ENCODE measurements around the gene NPHS1.

The NPHS1 gene

GRCh38 chr19:35882114-35882832 lies 30.0 kb upstream of the NPHS1 start (continued):
- TF ChIP-seq MYNN (tag by site-specific recombination; IDR thresholded peaks at IDR 0.05; ENCODE audit: borderline replicate concordance) (peak; percentile 85; the same call in 1 of the 2 replicates), BCL11A (tag by site-specific recombination; IDR thresholded peaks at IDR 0.05; ENCODE audit: low read depth) (peak; percentile 78; the same call in 1 of the 2 replicates), TSHZ1 (tag by site-specific recombination; IDR thresholded peaks at IDR 0.05; ENCODE audit: borderline replicate concordance) (peak; percentile 86; the same call in 1 of the 2 replicates), SCRT2 (tag by site-specific recombination; IDR thresholded peaks at IDR 0.05) (peak; percentile 94), ZNF114 (tag by site-specific recombination; IDR thresholded peaks at IDR 0.05) (no peak), ZNF660 (tag by site-specific recombination; IDR thresholded peaks at IDR 0.05) (peak; percentile 67; the same call in 1 of the 2 replicates), ZNF140 (tag by site-specific recombination; IDR thresholded peaks at IDR 0.05) (peak; percentile 100), ATF2 (tag by site-specific recombination; IDR thresholded peaks at IDR 0.05; ENCODE audit: low read depth) (no peak), ZNF433 (tag by site-specific recombination; IDR thresholded peaks at IDR 0.05; ENCODE audit: low read depth) (peak; percentile 100), TRIM28 (IDR thresholded peaks at IDR 0.05; ENCODE audit: borderline replicate concordance, low read length) (no peak), AEBP2 (tag by site-specific recombination; IDR thresholded peaks at IDR 0.05; ENCODE audit: borderline replicate concordance) (peak; percentile 100), ZSCAN16 (tag by site-specific recombination; IDR thresholded peaks at IDR 0.05) (peak; percentile 53; the same call in 1 of the 2 replicates), ZNF366 (tag by site-specific recombination; conservative IDR thresholded peaks at IDR 0.05) (peak; percentile 89), RBAK (tag by site-specific recombination; IDR thresholded peaks at IDR 0.05) (peak; percentile 95), ZNF280C (tag by site-specific recombination; IDR thresholded peaks at IDR 0.05) (no peak), ZNF391 (tag by site-specific recombination; IDR thresholded peaks at IDR 0.05; ENCODE audit: borderline replicate concordance, low read depth) (no peak), SCRT1 (tag by site-specific recombination; IDR thresholded peaks at IDR 0.05; ENCODE audit: borderline replicate concordance) (0 out of 2 replicates have a peak, but pooled peaks have one; percentile 64)
- TF ChIP-seq, protein P1, sequence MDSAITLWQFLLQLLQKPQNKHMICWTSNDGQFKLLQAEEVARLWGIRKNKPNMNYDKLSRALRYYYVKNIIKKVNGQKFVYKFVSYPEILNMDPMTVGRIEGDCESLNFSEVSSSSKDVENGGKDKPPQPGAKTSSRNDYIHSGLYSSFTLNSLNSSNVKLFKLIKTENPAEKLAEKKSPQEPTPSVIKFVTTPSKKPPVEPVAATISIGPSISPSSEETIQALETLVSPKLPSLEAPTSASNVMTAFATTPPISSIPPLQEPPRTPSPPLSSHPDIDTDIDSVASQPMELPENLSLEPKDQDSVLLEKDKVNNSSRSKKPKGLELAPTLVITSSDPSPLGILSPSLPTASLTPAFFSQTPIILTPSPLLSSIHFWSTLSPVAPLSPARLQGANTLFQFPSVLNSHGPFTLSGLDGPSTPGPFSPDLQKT (IDR thresholded peaks at IDR 0.05; ENCODE audit: borderline replicate concordance, low read depth, low read length): no peak
- TF ChIP-seq, protein P2, sequence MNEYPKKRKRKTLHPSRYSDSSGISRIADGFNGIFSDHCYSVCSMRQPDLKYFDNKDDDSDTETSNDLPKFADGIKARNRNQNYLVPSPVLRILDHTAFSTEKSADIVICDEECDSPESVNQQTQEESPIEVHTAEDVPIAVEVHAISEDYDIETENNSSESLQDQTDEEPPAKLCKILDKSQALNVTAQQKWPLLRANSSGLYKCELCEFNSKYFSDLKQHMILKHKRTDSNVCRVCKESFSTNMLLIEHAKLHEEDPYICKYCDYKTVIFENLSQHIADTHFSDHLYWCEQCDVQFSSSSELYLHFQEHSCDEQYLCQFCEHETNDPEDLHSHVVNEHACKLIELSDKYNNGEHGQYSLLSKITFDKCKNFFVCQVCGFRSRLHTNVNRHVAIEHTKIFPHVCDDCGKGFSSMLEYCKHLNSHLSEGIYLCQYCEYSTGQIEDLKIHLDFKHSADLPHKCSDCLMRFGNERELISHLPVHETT (tag by site-specific recombination; IDR thresholded peaks at IDR 0.05): peak; percentile 98
- TF ChIP-seq, protein P3, sequence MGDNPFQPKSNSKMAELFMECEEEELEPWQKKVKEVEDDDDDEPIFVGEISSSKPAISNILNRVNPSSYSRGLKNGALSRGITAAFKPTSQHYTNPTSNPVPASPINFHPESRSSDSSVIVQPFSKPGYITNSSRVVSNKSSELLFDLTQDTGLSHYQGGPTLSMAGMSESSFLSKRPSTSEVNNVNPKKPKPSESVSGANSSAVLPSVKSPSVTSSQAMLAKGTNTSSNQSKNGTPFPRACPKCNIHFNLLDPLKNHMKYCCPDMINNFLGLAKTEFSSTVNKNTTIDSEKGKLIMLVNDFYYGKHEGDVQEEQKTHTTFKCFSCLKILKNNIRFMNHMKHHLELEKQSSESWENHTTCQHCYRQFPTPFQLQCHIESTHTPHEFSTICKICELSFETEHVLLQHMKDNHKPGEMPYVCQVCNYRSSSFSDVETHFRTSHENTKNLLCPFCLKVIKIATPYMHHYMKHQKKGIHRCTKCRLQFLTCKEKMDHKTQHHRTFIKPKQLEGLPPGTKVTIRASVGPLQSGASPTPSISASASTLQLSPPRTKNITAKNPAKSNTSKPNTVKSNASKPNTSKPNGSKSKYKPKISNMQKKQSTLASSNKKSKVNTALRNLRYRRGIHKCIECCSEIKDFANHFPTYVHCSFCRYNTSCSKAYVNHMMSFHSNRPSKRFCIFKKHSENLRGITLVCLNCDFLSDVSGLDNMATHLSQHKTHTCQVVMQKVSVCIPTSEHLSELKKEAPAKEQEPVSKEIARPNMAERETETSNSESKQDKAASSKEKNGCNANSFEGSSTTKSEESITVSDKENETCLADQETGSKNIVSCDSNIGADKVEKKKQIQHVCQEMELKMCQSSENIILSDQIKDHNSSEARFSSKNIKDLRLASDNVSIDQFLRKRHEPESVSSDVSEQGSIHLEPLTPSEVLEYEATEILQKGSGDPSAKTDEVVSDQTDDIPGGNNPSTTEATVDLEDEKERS (tag by site-specific recombination; IDR thresholded peaks at IDR 0.05): peak; percentile 40; the same call in 1 of the 2 replicates
- TF ChIP-seq, protein P4, sequence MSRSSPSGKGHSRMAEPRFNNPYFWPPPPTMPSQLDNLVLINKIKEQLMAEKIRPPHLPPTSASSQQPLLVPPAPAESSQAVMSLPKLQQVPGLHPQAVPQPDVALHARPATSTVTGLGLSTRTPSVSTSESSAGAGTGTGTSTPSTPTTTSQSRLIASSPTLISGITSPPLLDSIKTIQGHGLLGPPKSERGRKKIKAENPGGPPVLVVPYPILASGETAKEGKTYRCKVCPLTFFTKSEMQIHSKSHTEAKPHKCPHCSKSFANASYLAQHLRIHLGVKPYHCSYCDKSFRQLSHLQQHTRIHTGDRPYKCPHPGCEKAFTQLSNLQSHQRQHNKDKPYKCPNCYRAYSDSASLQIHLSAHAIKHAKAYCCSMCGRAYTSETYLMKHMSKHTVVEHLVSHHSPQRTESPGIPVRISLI (tag by site-specific recombination; IDR thresholded peaks at IDR 0.05): peak; percentile 92

All from HEK293 (cell line).